ENCODE results near the gene NKX2-4.

The NKX2-4 gene

GRCh38 chr20:21358737-21359136 lies 38.6 kb downstream of the NKX2-4 start:
- no peak for DNase-seq

GRCh38 chr20:21357844-21358243 lies 39.5 kb downstream of the NKX2-4 start:
- DNase-seq: no peak

- no peak for DNase-seq
Observed at GRCh38 chr20:21356386-21356785, 40.9 kb downstream of the NKX2-4 start.

GRCh38 chr20:21355981-21356380 lies 41.3 kb downstream of the NKX2-4 start:
- no peak for DNase-seq

GRCh38 chr20:21353236-21353635 lies 44.1 kb downstream of the NKX2-4 start:
- DNase-seq: no peak

- no peak for DNase-seq
Observed at GRCh38 chr20:21352703-21353102, 44.6 kb downstream of the NKX2-4 start.
